Measurements from ENCODE around the gene COL4A1.

COL4A1 gene

GRCh38 chr13:110238818-110239195 is 68.2 kb downstream of the COL4A1 start:
- H3F3A ChIP-seq (ENCODE audit: insufficient read depth, low read length) = no peaks in the 10 kb centered on the region
- H3K36me3 ChIP-seq (ENCODE audit: insufficient read depth, low read length) = no peaks in the 10 kb centered on the region

GRCh38 chr13:110237875-110238817 is 68.8 kb downstream of the COL4A1 start:
- no peak overlapping the region for H3K9ac ChIP-seq (ENCODE audit: low read length)
- H3K79me2 ChIP-seq (ENCODE audit: insufficient read depth, low read length) = no peaks in the 10 kb centered on the region
- no peaks in the 10 kb centered on the region for H3K4me1 ChIP-seq (ENCODE audit: insufficient read depth, low read length, severe bottlenecking)
- no peak for TF ChIP-seq CTCF (IDR thresholded peaks at IDR 0.05; ENCODE audit: low read length)
- no peak for TF ChIP-seq EZH2 (IDR thresholded peaks at IDR 0.05; ENCODE audit: borderline replicate concordance, low read length)
- H4K20me1 ChIP-seq (ENCODE audit: insufficient read depth, low read length) = no peaks in the 10 kb centered on the region
- H3K4me2 ChIP-seq (ENCODE audit: low read length) = no peak overlapping the region
- no peak overlapping the region for H3K4me3 ChIP-seq (ENCODE audit: low read depth, low read length, poor library complexity, severe bottlenecking)
- no peaks in the 10 kb centered on the region for H3K9me2 ChIP-seq (ENCODE audit: low read depth, low read length)
- no peak overlapping the region for H3K27ac ChIP-seq (ENCODE audit: low read depth, low read length, poor library complexity, severe bottlenecking)
- no peak overlapping the region for H2AFZ ChIP-seq (ENCODE audit: low read length)
- no peaks in the 10 kb centered on the region for H3F3A ChIP-seq (ENCODE audit: insufficient read depth, low read length)
- H3K27me3 ChIP-seq (ENCODE audit: insufficient read depth, low read length) = peaks cover 8% of the 10 kb centered on the region; the same call in 1 of the 2 replicates
- H3K36me3 ChIP-seq (ENCODE audit: insufficient read depth, low read length) = no peaks in the 10 kb centered on the region
- H3K9me3 ChIP-seq (ENCODE audit: low read length) = no peaks in the 10 kb centered on the region

More at GRCh38 chr13:110238818-110239195, 68.2 kb downstream of the COL4A1 start:
- Histone ChIP-seq H3K27ac (ENCODE audit: low read depth, low read length, poor library complexity, severe bottlenecking) (no peak overlapping the region), H3K27me3 (ENCODE audit: insufficient read depth, low read length) (peaks cover 8% of the 10 kb centered on the region; the same call in 1 of the 2 replicates), H3K4me3 (ENCODE audit: low read depth, low read length, poor library complexity, severe bottlenecking) (no peak overlapping the region), H3K9ac (ENCODE audit: low read length) (no peak overlapping the region), H2AFZ (ENCODE audit: low read length) (no peak overlapping the region), H3K4me2 (ENCODE audit: low read length) (no peak overlapping the region), H3K9me2 (ENCODE audit: low read depth, low read length) (no peaks in the 10 kb centered on the region), H3K79me2 (ENCODE audit: insufficient read depth, low read length) (no peaks in the 10 kb centered on the region), H3K9me3 (ENCODE audit: low read length) (no peaks in the 10 kb centered on the region), H3K4me1 (ENCODE audit: insufficient read depth, low read length, severe bottlenecking) (no peaks in the 10 kb centered on the region), H4K20me1 (ENCODE audit: insufficient read depth, low read length) (no peaks in the 10 kb centered on the region)
- TF ChIP-seq EZH2 (IDR thresholded peaks at IDR 0.05; ENCODE audit: borderline replicate concordance, low read length) (no peak), CTCF (IDR thresholded peaks at IDR 0.05; ENCODE audit: low read length) (no peak)

- Histone ChIP-seq H2AFZ (ENCODE audit: low read length) (no peak overlapping the region), H3K27me3 (ENCODE audit: insufficient read depth, low read length) (peaks cover 8% of the 10 kb centered on the region; the same call in 1 of the 2 replicates), H3K36me3 (ENCODE audit: insufficient read depth, low read length) (no peaks in the 10 kb centered on the region), H3K9me3 (ENCODE audit: low read length) (no peaks in the 10 kb centered on the region), H3K4me2 (ENCODE audit: low read length) (no peak overlapping the region), H3K27ac (ENCODE audit: low read depth, low read length, poor library complexity, severe bottlenecking) (no peak overlapping the region), H3F3A (ENCODE audit: insufficient read depth, low read length) (no peaks in the 10 kb centered on the region), H3K4me3 (ENCODE audit: low read depth, low read length, poor library complexity, severe bottlenecking) (no peak overlapping the region), H3K4me1 (ENCODE audit: insufficient read depth, low read length, severe bottlenecking) (no peaks in the 10 kb centered on the region), H4K20me1 (ENCODE audit: insufficient read depth, low read length) (no peaks in the 10 kb centered on the region), H3K79me2 (ENCODE audit: insufficient read depth, low read length) (no peaks in the 10 kb centered on the region), H3K9ac (ENCODE audit: low read length) (no peak overlapping the region), H3K9me2 (ENCODE audit: low read depth, low read length) (no peaks in the 10 kb centered on the region)
- no peak for TF ChIP-seq EZH2 (IDR thresholded peaks at IDR 0.05; ENCODE audit: borderline replicate concordance, low read length)
- TF ChIP-seq CTCF (IDR thresholded peaks at IDR 0.05; ENCODE audit: low read length) = no peak
These were observed 70.1 kb downstream of the COL4A1 start for GRCh38 chr13:110236831-110237261.

All from OCI-LY1 (cell line).